ENCODE measurements around the gene IGF2BP2.

DNA sequence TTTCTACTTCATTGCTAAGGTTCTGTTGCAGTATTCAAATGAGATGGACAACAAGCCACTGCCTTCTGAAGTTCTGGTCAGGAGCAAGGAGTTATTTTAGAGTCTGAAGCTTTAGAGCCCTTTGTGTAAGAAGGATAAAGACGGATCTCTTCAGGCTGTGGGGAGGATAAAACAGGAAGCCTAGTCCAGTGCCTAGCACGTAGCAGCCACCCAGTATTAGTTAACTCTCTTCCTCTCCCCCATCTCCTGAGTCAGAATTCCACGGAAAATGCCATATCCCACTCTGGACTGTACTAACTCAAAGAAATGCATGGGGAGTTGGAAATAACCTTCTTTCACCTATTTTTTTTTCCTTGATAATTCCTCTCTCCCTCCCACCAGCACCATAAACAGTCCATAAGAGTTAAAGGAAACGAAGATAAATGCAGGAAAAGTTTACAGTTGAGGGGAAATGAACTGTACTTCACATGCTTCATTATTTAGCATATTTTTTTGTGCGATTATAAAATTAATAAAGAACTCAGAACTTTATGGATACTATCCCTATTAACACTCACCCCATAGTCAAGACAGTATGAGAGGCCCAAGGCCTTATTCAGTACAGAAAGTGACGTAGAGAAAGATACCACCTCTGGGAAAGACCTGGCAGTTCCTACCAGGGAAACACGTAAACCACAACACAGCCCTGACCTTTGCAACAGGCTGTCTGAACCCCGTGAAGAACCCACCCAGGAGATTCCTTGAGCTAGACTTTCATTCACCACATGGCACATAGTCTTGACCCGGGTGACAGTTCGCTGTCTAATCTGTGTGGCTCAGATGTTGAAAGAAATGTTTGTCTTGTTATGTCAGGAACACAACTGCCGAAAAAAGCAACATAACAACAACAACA is 9.2 kb downstream of the IGF2BP2 start:
- TF ChIP-seq, protein P1, sequence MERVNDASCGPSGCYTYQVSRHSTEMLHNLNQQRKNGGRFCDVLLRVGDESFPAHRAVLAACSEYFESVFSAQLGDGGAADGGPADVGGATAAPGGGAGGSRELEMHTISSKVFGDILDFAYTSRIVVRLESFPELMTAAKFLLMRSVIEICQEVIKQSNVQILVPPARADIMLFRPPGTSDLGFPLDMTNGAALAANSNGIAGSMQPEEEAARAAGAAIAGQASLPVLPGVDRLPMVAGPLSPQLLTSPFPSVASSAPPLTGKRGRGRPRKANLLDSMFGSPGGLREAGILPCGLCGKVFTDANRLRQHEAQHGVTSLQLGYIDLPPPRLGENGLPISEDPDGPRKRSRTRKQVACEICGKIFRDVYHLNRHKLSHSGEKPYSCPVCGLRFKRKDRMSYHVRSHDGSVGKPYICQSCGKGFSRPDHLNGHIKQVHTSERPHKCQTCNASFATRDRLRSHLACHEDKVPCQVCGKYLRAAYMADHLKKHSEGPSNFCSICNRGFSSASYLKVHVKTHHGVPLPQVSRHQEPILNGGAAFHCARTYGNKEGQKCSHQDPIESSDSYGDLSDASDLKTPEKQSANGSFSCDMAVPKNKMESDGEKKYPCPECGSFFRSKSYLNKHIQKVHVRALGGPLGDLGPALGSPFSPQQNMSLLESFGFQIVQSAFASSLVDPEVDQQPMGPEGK (CRISPR knock-in tag; IDR thresholded peaks at IDR 0.05; ENCODE audit: borderline replicate concordance): no peak
- TF ChIP-seq ISL1 (CRISPR knock-in tag; IDR thresholded peaks at IDR 0.05) (no peak), ZNF70 (CRISPR knock-in tag; IDR thresholded peaks at IDR 0.05) (no peak), ARNTL (CRISPR knock-in tag; IDR thresholded peaks at IDR 0.05; ENCODE audit: borderline replicate concordance, low read depth) (no peak), ZNF565 (CRISPR knock-in tag; conservative IDR thresholded peaks at IDR 0.05; ENCODE audit: low read depth) (no peak), ZFP30 (CRISPR knock-in tag; IDR thresholded peaks at IDR 0.05) (no peak)
- TF ChIP-seq, protein P2, sequence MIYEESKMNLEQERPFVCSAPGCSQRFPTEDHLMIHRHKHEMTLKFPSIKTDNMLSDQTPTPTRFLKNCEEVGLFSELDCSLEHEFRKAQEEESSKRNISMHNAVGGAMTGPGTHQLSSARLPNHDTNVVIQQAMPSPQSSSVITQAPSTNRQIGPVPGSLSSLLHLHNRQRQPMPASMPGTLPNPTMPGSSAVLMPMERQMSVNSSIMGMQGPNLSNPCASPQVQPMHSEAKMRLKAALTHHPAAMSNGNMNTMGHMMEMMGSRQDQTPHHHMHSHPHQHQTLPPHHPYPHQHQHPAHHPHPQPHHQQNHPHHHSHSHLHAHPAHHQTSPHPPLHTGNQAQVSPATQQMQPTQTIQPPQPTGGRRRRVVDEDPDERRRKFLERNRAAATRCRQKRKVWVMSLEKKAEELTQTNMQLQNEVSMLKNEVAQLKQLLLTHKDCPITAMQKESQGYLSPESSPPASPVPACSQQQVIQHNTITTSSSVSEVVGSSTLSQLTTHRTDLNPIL (CRISPR knock-in tag; IDR thresholded peaks at IDR 0.05; ENCODE audit: low read depth): no peak

Data from SK-N-SH treated with all-trans-retinoic acid at 6 μM for 48 hours (cell line).